GM19023 (cell line): ENCODE results near the gene MAGEB10.
"Not testable (repeated sequence)": the region's sequence is repeated elsewhere in the genome, so short reads cannot be mapped to it uniquely, and the experiment has no call there.

Experiments used
- ATAC-seq: cut with Tn5 transposase; IDR thresholded peaks from one replicate; pipeline ENCODE4 v1.9.1; 2021; ENCODE audit warnings: mild to moderate bottlenecking, moderate library complexity; ENCODE audit not compliant: unreplicated experiment

Gene MAGEB10

GRCh38 chrX:27807690-27808089 is at the start of gene MAGEB10:
Gene MAGEB10 (plus strand): TSS chrX:27807990. CDS start chrX:27821307, 13,317 bp downstream.
- no peak for ATAC-seq

- ATAC-seq, result no peak
Observed at GRCh38 chrX:27765718-27766117, 42.1 kb upstream of the MAGEB10 start.

DNA sequence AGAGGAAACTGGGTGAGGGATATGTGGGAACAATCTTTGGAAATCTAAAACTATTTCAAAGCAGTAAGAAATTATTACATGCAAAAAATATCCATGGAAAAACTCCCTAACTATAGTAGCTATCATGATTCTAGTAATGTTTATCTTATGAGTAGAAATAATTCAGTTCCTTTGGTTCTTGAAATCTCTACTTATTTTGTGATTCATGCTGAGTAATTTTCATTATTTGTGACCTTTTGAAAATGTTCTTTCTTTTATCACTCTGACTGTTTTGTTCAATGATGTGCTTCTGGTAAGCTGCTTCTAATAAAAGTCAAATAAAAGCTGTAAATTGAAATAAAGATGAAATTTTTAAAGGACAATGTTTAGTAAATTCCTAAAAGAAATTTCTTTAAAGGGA is 40.4 kb upstream of the MAGEB10 start:
- no peak for ATAC-seq

DNA sequence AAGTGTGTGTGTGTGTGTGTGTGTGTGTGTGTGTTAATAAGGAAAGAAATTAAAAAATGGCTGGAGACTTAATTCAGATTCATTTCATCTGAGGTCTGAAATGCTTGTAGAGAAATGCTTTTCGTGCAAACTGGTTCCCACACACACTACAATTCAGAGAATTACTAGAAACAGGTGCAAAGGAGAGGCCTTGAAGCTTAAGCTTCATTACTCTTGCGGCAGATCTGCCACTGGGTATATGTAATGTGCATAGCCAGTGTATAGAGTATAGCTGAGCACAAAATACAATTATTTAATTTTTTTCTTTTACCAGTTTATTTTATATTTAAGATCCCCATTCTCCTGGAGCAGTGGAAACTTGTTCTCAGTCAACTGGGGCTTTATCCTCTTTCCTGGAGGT is 31.8 kb upstream of the MAGEB10 start:
- no peak for ATAC-seq

GRCh38 chrX:27796640-27797257 is 11.0 kb upstream of the MAGEB10 start:
- ATAC-seq, result no peak

DNA sequence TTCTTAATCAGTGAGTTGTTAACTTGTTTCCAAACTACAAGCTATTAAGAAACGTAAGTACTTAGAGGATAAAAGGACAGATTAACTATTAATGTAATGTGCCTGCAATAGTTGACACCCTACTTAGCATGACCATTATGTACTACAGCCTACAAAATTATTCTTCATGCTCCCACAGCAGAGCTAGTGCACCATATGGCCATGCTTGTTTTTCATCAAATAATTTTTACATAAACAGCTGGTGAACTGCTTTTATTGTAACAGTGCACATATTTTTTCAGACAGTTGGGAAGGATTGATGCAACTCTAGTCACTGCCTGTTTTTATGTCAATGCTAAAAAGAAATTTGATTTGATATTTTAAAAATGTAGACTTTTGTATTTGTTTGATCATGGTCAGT is 10.2 kb upstream of the MAGEB10 start:
- no peak for ATAC-seq

DNA sequence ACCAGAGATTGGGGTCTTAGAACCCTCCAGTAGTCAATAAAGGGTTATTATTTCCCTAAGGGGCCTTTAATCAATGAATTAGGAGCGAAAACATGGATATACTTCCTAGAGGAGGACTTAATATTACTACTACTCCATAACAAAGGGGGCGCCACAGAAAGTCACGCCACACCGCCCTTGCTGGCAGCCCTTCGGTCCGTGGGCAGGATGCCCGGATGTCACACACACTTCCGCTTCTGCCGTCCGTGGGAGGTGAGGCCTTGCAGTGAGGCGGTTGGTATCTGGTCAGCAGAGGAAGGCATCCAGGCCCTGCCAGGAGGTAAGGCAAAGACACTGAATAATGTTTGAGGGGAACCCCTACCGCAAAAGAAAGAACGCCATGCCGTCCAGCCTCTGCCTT is 436 bp downstream of the MAGEB10 start:
- ATAC-seq, result no peak

DNA sequence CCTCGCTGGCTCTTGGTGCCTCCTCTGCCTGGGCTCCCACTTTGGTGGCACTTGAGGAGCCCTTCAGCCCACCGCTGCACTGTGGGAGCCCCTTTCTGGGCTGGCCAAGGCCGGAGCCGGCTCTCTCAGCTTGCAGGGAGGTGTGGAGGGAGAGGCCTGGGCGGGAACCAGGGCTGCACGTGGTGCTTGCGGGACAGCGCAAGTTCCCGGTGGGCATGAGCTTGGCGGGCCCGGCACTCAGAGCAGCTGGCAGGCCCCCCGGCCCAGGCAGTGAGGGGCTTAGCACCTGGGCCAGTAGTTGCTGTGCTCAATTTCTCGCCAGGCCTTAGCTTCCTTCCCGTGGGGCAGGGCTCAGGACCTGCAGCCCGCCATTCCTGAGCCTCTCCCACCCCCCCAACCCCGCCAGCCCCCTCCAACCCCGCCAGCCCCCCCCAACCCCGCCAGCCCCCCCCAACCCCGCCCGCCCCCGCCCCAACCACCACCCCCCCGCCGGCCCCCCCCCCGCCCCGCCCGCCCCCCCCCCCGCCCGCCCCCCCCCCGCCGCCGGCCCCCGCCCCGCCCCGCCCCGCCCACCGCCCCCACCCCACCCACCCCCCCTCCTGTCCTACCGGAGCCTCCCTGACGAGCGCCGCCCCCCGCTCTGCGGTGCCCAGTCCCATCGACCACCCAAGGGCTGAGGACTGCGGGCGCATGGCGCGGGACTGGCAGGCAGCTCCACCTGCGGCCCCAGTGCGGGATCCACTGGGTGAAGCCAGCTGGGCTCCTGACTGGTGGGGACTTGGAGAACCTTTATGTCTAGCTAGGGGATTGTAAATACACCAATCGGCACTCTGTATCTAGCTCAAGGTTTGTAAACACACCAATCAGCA is 1.4 kb downstream of the MAGEB10 start:
- ATAC-seq, result not testable (repeated sequence)

- ATAC-seq, result no peak
Observed at GRCh38 chrX:27815209-27815608, 7.4 kb downstream of the MAGEB10 start.

- no peak for ATAC-seq
Observed at GRCh38 chrX:27823812-27824211, 16.0 kb downstream of the MAGEB10 start.

GRCh38 chrX:27838185-27838584 is 30.4 kb downstream of the MAGEB10 start:
- ATAC-seq, result no peak

DNA sequence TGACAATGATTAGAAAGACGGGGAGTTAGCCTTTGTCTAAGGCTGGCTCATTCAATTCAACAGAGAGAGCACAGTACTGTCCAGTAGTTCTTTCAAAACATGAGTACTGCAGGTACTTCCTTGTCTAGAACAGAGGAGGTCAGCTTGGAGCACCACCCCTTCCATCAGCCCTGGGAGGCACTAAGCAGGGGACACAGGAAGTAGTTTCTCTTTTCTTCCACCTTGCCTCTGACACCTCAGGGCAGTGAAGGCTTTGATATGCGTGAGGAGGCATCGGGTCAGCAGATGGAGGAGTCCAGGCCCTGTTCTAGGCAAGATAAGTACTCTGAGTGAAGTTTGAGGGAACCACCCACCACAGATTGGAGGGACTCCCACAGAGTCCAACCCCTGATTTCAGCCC is 33.1 kb downstream of the MAGEB10 start:
- no peak for ATAC-seq

DNA sequence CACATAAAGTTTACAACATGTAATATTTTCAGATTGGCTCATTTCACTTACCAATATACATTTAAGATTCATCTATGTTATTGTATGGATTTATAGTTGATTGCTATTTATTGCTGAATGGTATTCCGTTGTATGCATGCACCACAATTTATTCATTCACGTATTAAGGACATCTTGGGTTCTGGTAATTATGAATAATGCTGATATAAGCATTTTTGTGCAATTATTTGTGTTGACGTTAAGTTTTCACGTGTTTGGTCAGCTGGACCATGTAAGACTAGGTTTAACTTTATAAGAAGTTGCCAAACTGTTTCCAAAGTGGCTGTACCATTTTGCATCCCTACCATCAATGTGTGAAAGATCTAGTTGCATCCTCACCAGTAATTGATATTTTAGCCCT is 35.1 kb downstream of the MAGEB10 start:
- no peak for ATAC-seq

DNA sequence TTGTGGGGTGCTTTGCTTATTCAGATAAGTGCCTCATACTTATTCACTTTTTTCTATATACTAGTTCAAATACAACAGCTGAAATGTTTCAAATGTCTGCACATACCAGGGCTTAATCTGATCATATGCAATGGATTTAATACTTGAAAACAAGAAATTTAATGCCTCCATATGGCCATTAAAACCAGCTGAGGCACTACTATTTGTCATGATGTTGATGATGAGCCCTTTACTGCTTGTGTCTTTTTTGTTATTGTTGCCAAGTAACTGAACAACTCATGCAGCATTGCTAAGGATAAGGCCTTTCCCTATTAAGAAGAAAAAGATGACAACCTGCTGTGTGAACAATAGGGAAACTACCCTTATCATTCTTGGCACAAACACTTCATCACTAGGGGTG is 52.5 kb downstream of the MAGEB10 start:
- no peak for ATAC-seq

DNA sequence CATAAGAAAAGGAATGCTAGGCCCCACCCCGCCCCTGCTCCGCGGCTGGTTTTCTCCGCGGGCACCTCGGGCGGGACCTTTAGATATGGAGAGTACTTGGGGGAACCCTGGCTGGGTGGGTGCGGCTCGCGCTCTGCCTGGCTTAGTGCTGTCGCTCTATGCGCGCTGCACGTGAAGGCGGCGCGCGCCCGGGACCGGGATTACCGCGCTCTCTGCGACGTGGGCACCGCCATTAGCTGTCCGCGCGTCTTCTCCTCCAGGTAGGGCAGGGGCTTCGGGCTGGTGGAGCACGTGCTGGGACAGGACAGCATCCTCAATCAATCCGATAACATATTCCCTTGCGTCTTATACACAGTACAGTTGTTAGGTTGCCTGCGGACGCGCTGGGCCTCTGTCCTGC is 56.0 kb downstream of the MAGEB10 start:
- no peak for ATAC-seq
